Mesodermal cell (in vitro differentiated cells): ENCODE results near the gene PLBD1.

ENCODE experiments used
- H3K27ac ChIP-seq: 2 replicates; pipeline ENCODE4 v1.7.0; 2013; ENCODE audit warnings: mild to moderate bottlenecking, low read depth, low read length, moderate library complexity; ENCODE audit not compliant: severe bottlenecking
- H3K36me3 ChIP-seq: 2 replicates; pipeline ENCODE4 v1.7.1; 2013; ENCODE audit warnings: mild to moderate bottlenecking, low read length, moderate library complexity; ENCODE audit not compliant: control insufficient read depth, insufficient read depth
- H3K4me1 ChIP-seq: one replicate; pipeline ENCODE4 v1.7.1; 2013; ENCODE audit warnings: mild to moderate bottlenecking, low read length; ENCODE audit not compliant: insufficient read depth, control insufficient read depth, poor library complexity, severe bottlenecking
- H3K4me3 ChIP-seq: 2 replicates; pipeline ENCODE4 v1.7.0; 2013; ENCODE audit warnings: low read length, control low read depth, mild to moderate bottlenecking; ENCODE audit not compliant: insufficient read depth, poor library complexity, severe bottlenecking; ENCODE audit errors: extremely low read depth
- H3K9me3 ChIP-seq: 2 replicates; pipeline ENCODE4 v1.7.1; 2013; ENCODE audit warnings: mild to moderate bottlenecking, low read length, moderate library complexity; ENCODE audit not compliant: control insufficient read depth
- WGBS, 2 experiments: methylation state at CpG; one replicate each; pipeline ENCODE4 v1.1.5; 2013; ENCODE audit warnings: missing lambda C conversion rate in 2 of 2; ENCODE audit not compliant: insufficient coverage in 2 of 2; 5-methylcytosine and 5-hydroxymethylcytosine counted together

PLBD1 gene

GRCh38 chr12:14564336-14564959 lies 3.2 kb downstream of the PLBD1 start:
- Histone ChIP-seq H3K27ac (no peak overlapping the region), H3K36me3 (no peaks in the 10 kb centered on the region), H3K4me1 (no peaks in the 10 kb centered on the region), H3K4me3 (no peak overlapping the region), H3K9me3 (no peaks in the 10 kb centered on the region)
- 86 to 90% methylated on average over 1 to 2 of the region's 2 CpGs for WGBS, 2 experiments

GRCh38 chr12:14563046-14563445 lies 4.6 kb downstream of the PLBD1 start:
- H3K9me3 ChIP-seq: no peaks in the 10 kb centered on the region
- no peaks in the 10 kb centered on the region for H3K36me3 ChIP-seq
- no peak overlapping the region for H3K27ac ChIP-seq
- H3K4me1 ChIP-seq: no peaks in the 10 kb centered on the region
- H3K4me3 ChIP-seq: no peak overlapping the region
- WGBS, 2 experiments: 87 to 95% methylated on average over 3 to 4 of the region's 4 CpGs

- H3K4me1 ChIP-seq: no peaks in the 10 kb centered on the region
- WGBS, 2 experiments: 90 to 94% methylated on average over 2 to 3 of the region's 6 CpGs
- no peak overlapping the region for H3K27ac ChIP-seq
- no peaks in the 10 kb centered on the region for H3K9me3 ChIP-seq
- H3K4me3 ChIP-seq: no peak overlapping the region
- no peaks in the 10 kb centered on the region for H3K36me3 ChIP-seq
Observed at GRCh38 chr12:14562279-14562678, 5.4 kb downstream of the PLBD1 start.

GRCh38 chr12:14561677-14562238 lies 5.9 kb downstream of the PLBD1 start:
- Histone ChIP-seq H3K36me3 (no peaks in the 10 kb centered on the region), H3K4me1 (no peaks in the 10 kb centered on the region), H3K4me3 (no peak overlapping the region), H3K27ac (no peak overlapping the region), H3K9me3 (no peaks in the 10 kb centered on the region)
- 88 to 90% methylated on average over 7 to 8 of the region's 9 CpGs for WGBS, 2 experiments

- no peaks in the 10 kb centered on the region for H3K9me3 ChIP-seq
- no peaks in the 10 kb centered on the region for H3K36me3 ChIP-seq
- WGBS, 2 experiments: 85 to 88% methylated on average over 5 to 6 of the region's 6 CpGs
- H3K27ac ChIP-seq: no peak overlapping the region
- no peak overlapping the region for H3K4me3 ChIP-seq
- H3K4me1 ChIP-seq: no peaks in the 10 kb centered on the region
Observed at GRCh38 chr12:14560904-14561574, 6.6 kb downstream of the PLBD1 start.

- no peaks in the 10 kb centered on the region for H3K9me3 ChIP-seq
- no peak overlapping the region for H3K4me3 ChIP-seq
- WGBS, 2 experiments: 57 to 88% methylated on average over 1 to 2 of the region's 4 CpGs
- H3K27ac ChIP-seq: no peak overlapping the region
- no peaks in the 10 kb centered on the region for H3K36me3 ChIP-seq
- no peaks in the 10 kb centered on the region for H3K4me1 ChIP-seq
Observed at GRCh38 chr12:14558473-14558959, 9.2 kb downstream of the PLBD1 start.

GRCh38 chr12:14557966-14558365 lies 9.7 kb downstream of the PLBD1 start:
- WGBS, 2 experiments: 87 to 89% methylated on average over 4 to 5 of the region's 8 CpGs
- Histone ChIP-seq H3K4me1 (no peaks in the 10 kb centered on the region), H3K9me3 (no peaks in the 10 kb centered on the region), H3K36me3 (no peaks in the 10 kb centered on the region), H3K4me3 (no peak overlapping the region), H3K27ac (no peak overlapping the region)

GRCh38 chr12:14554281-14555007 lies 13.2 kb downstream of the PLBD1 start:
- no peak overlapping the region for H3K27ac ChIP-seq
- no peak overlapping the region for H3K4me3 ChIP-seq
- WGBS, 2 experiments: 74 to 82% methylated on average over 9 of the region's 9 CpGs
- H3K36me3 ChIP-seq: no peaks in the 10 kb centered on the region
- H3K9me3 ChIP-seq: no peaks in the 10 kb centered on the region
- no peaks in the 10 kb centered on the region for H3K4me1 ChIP-seq

GRCh38 chr12:14548609-14549008 lies 19.1 kb downstream of the PLBD1 start:
- no peak overlapping the region for H3K4me3 ChIP-seq
- H3K36me3 ChIP-seq: no peaks in the 10 kb centered on the region
- H3K9me3 ChIP-seq: no peaks in the 10 kb centered on the region
- no peak overlapping the region for H3K27ac ChIP-seq
- WGBS, 2 experiments: 100% methylated on average over 2 of the region's 6 CpGs; no CpG with 5 or more reads in 1 of the 2 experiments
- no peaks in the 10 kb centered on the region for H3K4me1 ChIP-seq

GRCh38 chr12:14547571-14547970 lies 20.1 kb downstream of the PLBD1 start:
- no peaks in the 10 kb centered on the region for H3K36me3 ChIP-seq
- H3K4me3 ChIP-seq: no peak overlapping the region
- no peak overlapping the region for H3K27ac ChIP-seq
- 100% methylated on average over 1 of the region's 4 CpGs for WGBS, 2 experiments
- H3K9me3 ChIP-seq: no peaks in the 10 kb centered on the region
- H3K4me1 ChIP-seq: no peaks in the 10 kb centered on the region
